ENCODE data around the gene MYMK. TPM values are rescaled to one million over a fixed set of nuclear protein-coding genes. Genes with fewer than 3 reads are reported as not detected.

MYMK gene
- total and polyA plus RNA-seq, 7 donors = not detected

DNA sequence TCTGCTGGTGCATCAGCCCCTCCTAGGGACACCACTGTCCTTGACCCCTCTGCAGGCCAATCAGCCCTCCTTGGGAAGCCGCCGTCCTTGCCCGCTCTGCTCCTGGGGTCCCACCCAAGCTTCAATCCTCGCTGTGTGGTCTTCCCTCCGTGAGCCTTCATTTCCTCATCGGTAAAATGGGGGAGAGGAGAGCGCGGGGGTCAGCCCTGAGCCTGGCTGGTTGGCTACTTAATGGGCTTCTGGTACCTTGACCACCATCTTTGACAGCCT is 33.2 kb downstream of the MYMK start:
- Histone ChIP-seq H3K4me1 (no peaks in the 10 kb centered on the region), H3K36me3 (no peaks in the 10 kb centered on the region), H3K27me3 (peaks cover 0 to 7% (median 0%) of the 10 kb centered on the region in 3 donors), H3K9me3 (no peaks in the 10 kb centered on the region), H3K27ac (peak overlapping the region in 1 of 4 donors; percentile 23), H3K4me3 (no peak overlapping the region)
- 85 to 93% methylated on average over 8 of the region's 8 CpGs for WGBS, 2 donors
- TF ChIP-seq POLR2A (IDR thresholded peaks at IDR 0.05) (no peak), POLR2AphosphoS5 (IDR thresholded peaks at IDR 0.05) (no peak)
- TF ChIP-seq, protein P1, sequence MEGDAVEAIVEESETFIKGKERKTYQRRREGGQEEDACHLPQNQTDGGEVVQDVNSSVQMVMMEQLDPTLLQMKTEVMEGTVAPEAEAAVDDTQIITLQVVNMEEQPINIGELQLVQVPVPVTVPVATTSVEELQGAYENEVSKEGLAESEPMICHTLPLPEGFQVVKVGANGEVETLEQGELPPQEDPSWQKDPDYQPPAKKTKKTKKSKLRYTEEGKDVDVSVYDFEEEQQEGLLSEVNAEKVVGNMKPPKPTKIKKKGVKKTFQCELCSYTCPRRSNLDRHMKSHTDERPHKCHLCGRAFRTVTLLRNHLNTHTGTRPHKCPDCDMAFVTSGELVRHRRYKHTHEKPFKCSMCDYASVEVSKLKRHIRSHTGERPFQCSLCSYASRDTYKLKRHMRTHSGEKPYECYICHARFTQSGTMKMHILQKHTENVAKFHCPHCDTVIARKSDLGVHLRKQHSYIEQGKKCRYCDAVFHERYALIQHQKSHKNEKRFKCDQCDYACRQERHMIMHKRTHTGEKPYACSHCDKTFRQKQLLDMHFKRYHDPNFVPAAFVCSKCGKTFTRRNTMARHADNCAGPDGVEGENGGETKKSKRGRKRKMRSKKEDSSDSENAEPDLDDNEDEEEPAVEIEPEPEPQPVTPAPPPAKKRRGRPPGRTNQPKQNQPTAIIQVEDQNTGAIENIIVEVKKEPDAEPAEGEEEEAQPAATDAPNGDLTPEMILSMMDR (IDR thresholded peaks at IDR 0.05) = no peak
- intact Hi-C loops (cut with DNase I) = no loop called here
- no peak for DNase-seq

DNA sequence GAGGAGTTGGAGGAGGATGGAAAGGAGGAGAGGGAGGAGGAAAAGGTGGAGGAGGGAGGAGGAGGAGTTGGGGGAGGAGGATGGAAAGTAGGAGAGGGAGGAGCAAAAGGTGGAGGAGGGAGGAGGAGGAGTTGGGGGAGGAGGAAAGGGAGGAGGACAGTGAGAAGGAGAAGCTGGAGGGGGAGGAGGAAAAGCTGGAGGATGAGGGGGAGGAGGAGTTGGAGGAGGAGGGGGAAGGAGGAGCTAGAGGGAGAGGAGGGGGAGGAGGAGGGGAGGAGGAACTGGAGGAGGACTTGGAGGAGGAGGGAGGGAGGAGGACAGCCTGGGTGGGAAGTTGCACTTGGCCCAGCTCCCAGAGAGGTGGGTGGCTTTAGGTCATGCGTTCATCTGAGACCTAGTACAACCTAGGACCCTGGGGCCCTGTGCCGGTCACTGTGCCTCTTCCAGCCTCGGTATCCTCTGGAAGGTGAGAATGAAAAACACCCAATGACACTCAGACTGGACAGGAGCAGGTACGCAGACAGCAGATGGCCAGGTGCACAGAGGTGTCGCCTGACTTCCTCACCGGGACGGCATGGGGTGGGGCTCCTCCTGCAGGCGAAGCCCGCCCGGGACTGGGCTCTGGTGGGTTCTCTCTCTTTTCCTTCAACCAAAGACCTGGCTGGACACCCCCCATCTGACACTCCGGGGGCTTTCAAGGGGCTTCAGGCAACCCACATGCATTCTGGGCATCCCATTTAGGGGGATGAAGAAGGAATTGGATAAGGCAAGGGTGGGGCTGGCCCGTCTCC is 33.7 kb downstream of the MYMK start:
- DNase-seq = no peak
- no peak overlapping the region for H3K27ac ChIP-seq
- no peaks in the 10 kb centered on the region for H3K4me1 ChIP-seq
- H3K4me3 ChIP-seq = no peak overlapping the region
- intact Hi-C loops (cut with DNase I) = no loop called here
- H3K27me3 ChIP-seq = peaks cover 0 to 3% (median 0%) of the 10 kb centered on the region in 3 donors
- TF ChIP-seq EP300 (IDR thresholded peaks at IDR 0.05) (no peak), POLR2AphosphoS5 (IDR thresholded peaks at IDR 0.05) (no peak), POLR2A (IDR thresholded peaks at IDR 0.05) (no peak)
- TF ChIP-seq, protein P1 (IDR thresholded peaks at IDR 0.05) = no peak
- H3K36me3 ChIP-seq = no peaks in the 10 kb centered on the region
- 25 to 72% methylated on average over 12 of the region's 12 CpGs for WGBS, 2 donors
- no peaks in the 10 kb centered on the region for H3K9me3 ChIP-seq

DNA sequence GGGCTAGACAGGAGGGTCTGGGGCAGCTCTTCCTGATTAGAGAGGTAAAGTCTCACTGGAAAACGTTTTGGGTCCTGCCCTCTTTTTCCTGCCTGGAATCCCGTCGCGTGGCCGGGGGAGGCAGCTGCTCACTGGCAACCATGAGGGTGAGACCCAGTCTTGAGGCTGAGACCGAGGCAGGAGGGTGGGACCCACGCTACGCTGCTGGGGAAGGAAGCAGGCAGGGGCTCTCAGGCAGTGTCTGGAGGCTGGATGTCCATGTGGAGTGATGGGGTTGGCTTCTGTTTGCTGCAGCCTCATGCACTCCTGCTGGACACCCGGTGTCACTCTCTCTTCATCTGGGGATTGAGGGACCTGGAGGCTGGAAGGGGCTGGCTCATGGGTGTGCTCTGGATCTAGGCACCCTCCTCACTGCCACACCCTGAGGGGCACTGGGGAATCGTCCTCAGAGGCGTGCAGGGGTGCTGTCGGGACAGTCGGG is 34.5 kb downstream of the MYMK start:
- H3K4me3 ChIP-seq = no peak overlapping the region
- H3K9me3 ChIP-seq = no peaks in the 10 kb centered on the region
- no peaks in the 10 kb centered on the region for H3K4me1 ChIP-seq
- H3K36me3 ChIP-seq = no peaks in the 10 kb centered on the region
- intact Hi-C loops (cut with DNase I) = no loop called here
- no peak for TF ChIP-seq POLR2AphosphoS5 (IDR thresholded peaks at IDR 0.05)
- no peak for DNase-seq
- peaks cover 0 to 9% (median 0%) of the 10 kb centered on the region in 3 donors for H3K27me3 ChIP-seq
- 52 to 69% methylated on average over 13 of the region's 13 CpGs for WGBS, 2 donors
- no peak overlapping the region for H3K27ac ChIP-seq

DNA sequence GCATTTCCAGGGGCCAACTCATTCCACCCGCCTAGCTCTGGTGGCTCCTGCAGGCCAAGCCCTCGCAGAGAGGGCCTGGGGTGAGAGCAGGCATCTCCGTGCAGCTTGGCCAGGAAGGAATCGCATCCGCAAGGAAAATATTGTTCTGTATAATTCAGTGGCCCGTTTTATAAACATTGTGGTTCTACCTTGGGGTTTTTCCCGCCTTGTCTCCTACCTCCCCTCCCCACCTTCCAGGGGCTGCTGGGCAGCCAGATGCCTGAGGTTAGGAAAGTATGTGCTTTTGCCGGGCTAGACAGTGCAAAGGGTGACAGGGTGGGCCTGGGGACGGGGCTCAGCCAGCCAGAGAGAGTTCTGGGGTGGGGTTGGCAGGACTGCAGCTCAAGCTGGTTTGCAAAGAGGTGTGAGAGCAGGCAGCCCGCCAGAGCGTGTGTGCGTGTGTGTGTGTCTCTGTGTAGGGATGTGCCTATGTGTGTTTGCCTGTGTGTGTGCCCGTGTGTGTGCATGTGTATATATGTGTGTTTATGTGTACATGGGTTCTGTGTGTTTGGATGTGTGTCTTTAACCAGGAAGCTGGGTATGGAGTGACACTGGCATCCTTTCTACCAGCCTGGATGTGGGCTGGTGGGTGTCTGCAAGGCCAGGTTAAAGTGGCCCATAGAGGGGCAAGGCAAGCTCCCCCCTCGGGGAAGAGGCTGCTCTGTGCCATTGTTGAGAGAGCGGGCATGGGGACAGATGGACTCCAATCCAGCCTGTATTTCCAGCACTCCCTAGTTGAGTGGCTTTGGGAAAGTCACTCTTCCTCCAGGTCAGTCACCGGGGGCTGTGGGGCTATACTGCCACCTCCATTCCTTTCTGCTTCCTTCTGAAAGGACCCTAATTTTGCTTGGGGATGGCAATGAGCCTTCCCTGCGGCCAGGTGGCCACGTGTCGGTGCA is 35.2 kb downstream of the MYMK start:
- no peak overlapping the region for H3K27ac ChIP-seq
- no peak overlapping the region for H3K4me3 ChIP-seq
- DNase-seq = no peak
- no peak for TF ChIP-seq EP300 (IDR thresholded peaks at IDR 0.05)
- no peak for TF ChIP-seq POLR2AphosphoS5 (IDR thresholded peaks at IDR 0.05)
- TF ChIP-seq, protein P1 (IDR thresholded peaks at IDR 0.05) = no peak
- no peak for TF ChIP-seq POLR2A (IDR thresholded peaks at IDR 0.05)
- 77 to 87% methylated on average over 19 of the region's 19 CpGs for WGBS, 2 donors
- H3K27me3 ChIP-seq = peaks cover 0 to 16% (median 0%) of the 10 kb centered on the region in 3 donors
- no peaks in the 10 kb centered on the region for H3K9me3 ChIP-seq
- no peaks in the 10 kb centered on the region for H3K36me3 ChIP-seq
- intact Hi-C loops (cut with DNase I) = no loop called here
- H3K4me1 ChIP-seq = no peaks in the 10 kb centered on the region

- intact Hi-C loops (cut with DNase I) = no loop called here
Observed at GRCh38 chr9:133488686-133489252, 36.0 kb downstream of the MYMK start.

More at GRCh38 chr9:133488686-133489252, 36.0 kb downstream of the MYMK start:
- 89 to 90% methylated on average over 18 of the region's 18 CpGs for WGBS, 2 donors
- peaks cover 0 to 16% (median 0%) of the 10 kb centered on the region in 3 donors for H3K27me3 ChIP-seq
- no peak overlapping the region for H3K4me3 ChIP-seq
- H3K36me3 ChIP-seq = no peaks in the 10 kb centered on the region
- H3K4me1 ChIP-seq = no peaks in the 10 kb centered on the region
- no peaks in the 10 kb centered on the region for H3K9me3 ChIP-seq
- no peak overlapping the region for H3K27ac ChIP-seq
- TF ChIP-seq, protein P1 (IDR thresholded peaks at IDR 0.05) = no peak
- TF ChIP-seq POLR2A (IDR thresholded peaks at IDR 0.05) (no peak), EP300 (IDR thresholded peaks at IDR 0.05) (no peak), POLR2AphosphoS5 (IDR thresholded peaks at IDR 0.05) (no peak)
- no peak for DNase-seq

Measured in sigmoid colon (tissue), 7 donors.